ENCODE results near the gene RPL13. TPM values are rescaled to one million over a fixed set of nuclear protein-coding genes. Genes with fewer than 3 reads are reported as not detected.
A peak's percentile ranks its signal among the peaks of the same experiment; 100 is the strongest.

Gene RPL13
- total and polyA plus RNA-seq, 2 of the 13 experiments (the other 11 are each of a cell fraction or from before 2014, with no cell fraction given) = 2,988 to 4,411 TPM

DNA sequence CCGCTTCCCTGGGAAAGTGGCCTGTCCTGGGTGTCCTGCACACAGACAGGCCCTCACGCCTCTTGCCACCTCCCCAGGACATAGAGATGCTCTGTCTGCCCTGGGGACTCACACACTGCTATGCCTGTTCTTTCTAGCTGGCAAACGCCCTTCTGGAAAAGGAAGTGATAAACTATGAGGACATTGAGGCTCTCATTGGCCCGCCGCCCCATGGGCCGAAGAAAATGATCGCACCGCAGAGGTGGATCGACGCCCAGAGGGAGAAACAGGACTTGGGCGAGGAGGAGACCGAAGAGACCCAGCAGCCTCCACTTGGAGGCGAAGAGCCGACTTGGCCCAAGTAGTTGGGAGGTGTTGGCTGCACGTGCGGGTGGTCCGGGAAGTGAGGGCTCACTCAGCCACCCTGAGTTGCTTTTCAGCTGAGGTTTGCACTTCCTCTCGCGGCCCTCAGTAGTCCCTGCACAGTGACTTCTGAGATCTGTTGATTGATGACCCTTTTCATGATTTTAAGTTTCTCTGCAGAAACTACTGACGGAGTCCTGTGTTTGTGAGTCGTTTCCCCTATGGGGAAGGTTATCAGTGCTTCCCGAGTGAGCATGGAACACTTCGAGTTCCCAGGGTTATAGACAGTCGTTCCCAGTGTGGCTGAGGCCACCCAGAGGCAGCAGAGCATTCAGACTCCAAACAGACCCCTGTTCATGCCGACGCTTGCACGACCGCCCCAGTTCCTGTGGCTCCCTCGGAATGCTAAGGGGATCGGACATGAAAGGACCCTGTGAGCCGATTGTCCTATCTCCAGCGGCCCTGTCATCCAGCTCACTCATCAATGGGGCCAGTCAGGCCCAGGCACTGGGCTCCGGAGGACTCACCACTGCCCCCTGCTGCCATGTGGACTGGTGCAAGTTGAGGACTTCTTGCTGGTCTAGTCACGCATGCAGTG, 3.5 kb upstream of the RPL13 start (continued):
- TF ChIP-seq ZNF44 (CRISPR knock-in tag; IDR thresholded peaks at IDR 0.05) (no peak), ERF (CRISPR knock-in tag; IDR thresholded peaks at IDR 0.05) (peak; percentile 75; the same call in 1 of the 2 replicates), HDAC6 (IDR thresholded peaks at IDR 0.05; ENCODE audit: low read depth, low read length) (no peak), PHF21A (CRISPR knock-in tag; IDR thresholded peaks at IDR 0.05) (0 out of 2 replicates have a peak, but pooled peaks have one; percentile 32), AKAP8 (CRISPR knock-in tag; IDR thresholded peaks at IDR 0.05) (no peak), ZNF746 (CRISPR knock-in tag; IDR thresholded peaks at IDR 0.05) (no peak), IRF2 (CRISPR knock-in tag; IDR thresholded peaks at IDR 0.05) (peak; percentile 64; the same call in 1 of the 2 replicates), ZNF768 (CRISPR knock-in tag; IDR thresholded peaks at IDR 0.05) (peak; percentile 17; the same call in 1 of the 2 replicates), ZNF674 (CRISPR knock-in tag; IDR thresholded peaks at IDR 0.05; ENCODE audit: low read depth) (no peak), ZNF234 (CRISPR knock-in tag; conservative IDR thresholded peaks at IDR 0.05) (no peak), SALL1 (CRISPR knock-in tag; IDR thresholded peaks at IDR 0.05) (peak; percentile 49; the same call in 1 of the 2 replicates), MXI1 (IDR thresholded peaks at IDR 0.05; ENCODE audit: borderline replicate concordance, low read depth, low read length) (peak; percentile 53; the same call in 1 of the 3 replicates), IKZF1 (IDR thresholded peaks at IDR 0.05) (no peak), HNF4G (IDR thresholded peaks at IDR 0.05; ENCODE audit: borderline replicate concordance, low read depth, low read length) (no peak), HNF4G (CRISPR knock-in tag; IDR thresholded peaks at IDR 0.05; ENCODE audit: borderline replicate concordance, low read depth) (no peak; the same call in 1 of the 2 replicates), ZBTB38 (CRISPR knock-in tag; IDR thresholded peaks at IDR 0.05) (peak; percentile 76)
- TF ChIP-seq, protein P1, sequence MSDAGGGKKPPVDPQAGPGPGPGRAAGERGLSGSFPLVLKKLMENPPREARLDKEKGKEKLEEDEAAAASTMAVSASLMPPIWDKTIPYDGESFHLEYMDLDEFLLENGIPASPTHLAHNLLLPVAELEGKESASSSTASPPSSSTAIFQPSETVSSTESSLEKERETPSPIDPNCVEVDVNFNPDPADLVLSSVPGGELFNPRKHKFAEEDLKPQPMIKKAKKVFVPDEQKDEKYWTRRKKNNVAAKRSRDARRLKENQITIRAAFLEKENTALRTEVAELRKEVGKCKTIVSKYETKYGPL (CRISPR knock-in tag; IDR thresholded peaks at IDR 0.05) = no peak
- TF ChIP-seq, protein P2, sequence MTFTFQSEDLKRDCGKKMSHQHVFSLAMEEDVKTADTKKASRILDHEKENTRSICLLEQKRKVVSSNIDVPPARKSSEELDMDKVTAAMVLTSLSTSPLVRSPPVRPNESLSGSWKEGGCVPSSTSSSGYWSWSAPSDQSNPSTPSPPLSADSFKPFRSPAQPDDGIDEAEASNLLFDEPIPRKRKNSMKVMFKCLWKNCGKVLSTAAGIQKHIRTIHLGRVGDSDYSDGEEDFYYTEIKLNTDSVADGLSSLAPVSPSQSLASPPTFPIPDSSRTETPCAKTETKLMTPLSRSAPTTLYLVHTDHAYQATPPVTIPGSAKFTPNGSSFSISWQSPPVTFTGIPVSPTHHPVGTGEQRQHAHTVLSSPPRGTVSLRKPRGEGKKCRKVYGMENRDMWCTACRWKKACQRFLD (CRISPR knock-in tag; IDR thresholded peaks at IDR 0.05; ENCODE audit: borderline replicate concordance) = no peak
- TF ChIP-seq, protein P3, sequence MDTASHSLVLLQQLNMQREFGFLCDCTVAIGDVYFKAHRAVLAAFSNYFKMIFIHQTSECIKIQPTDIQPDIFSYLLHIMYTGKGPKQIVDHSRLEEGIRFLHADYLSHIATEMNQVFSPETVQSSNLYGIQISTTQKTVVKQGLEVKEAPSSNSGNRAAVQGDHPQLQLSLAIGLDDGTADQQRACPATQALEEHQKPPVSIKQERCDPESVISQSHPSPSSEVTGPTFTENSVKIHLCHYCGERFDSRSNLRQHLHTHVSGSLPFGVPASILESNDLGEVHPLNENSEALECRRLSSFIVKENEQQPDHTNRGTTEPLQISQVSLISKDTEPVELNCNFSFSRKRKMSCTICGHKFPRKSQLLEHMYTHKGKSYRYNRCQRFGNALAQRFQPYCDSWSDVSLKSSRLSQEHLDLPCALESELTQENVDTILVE (CRISPR knock-in tag; IDR thresholded peaks at IDR 0.05) = peak; percentile 35; the same call in 1 of the 2 replicates
- TF ChIP-seq, protein P4, sequence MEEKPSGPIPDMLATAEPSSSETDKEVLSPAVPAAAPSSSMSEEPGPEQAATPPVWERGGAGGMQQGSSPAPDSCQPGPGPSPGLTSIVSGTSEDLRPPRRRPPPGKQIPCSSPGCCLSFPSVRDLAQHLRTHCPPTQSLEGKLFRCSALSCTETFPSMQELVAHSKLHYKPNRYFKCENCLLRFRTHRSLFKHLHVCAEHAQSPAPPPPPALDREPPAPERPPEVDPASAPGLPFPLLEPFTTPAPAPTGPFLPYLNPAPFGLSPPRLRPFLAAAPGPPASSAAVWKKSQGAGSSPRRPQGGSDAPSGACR (CRISPR knock-in tag; IDR thresholded peaks at IDR 0.05) = no peak
- TF ChIP-seq, protein P5, sequence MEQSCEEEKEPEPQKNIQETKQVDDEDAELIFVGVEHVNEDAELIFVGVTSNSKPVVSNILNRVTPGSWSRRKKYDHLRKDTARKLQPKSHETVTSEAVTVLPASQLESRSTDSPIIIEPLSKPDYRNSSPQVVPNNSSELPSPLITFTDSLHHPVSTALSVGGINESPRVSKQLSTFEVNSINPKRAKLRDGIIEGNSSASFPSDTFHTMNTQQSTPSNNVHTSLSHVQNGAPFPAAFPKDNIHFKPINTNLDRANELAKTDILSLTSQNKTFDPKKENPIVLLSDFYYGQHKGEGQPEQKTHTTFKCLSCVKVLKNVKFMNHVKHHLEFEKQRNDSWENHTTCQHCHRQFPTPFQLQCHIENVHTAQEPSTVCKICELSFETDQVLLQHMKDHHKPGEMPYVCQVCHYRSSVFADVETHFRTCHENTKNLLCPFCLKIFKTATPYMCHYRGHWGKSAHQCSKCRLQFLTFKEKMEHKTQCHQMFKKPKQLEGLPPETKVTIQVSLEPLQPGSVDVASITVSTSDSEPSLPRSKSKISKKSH (CRISPR knock-in tag; IDR thresholded peaks at IDR 0.05; ENCODE audit: borderline replicate concordance) = no peak
- TF ChIP-seq, protein P6, sequence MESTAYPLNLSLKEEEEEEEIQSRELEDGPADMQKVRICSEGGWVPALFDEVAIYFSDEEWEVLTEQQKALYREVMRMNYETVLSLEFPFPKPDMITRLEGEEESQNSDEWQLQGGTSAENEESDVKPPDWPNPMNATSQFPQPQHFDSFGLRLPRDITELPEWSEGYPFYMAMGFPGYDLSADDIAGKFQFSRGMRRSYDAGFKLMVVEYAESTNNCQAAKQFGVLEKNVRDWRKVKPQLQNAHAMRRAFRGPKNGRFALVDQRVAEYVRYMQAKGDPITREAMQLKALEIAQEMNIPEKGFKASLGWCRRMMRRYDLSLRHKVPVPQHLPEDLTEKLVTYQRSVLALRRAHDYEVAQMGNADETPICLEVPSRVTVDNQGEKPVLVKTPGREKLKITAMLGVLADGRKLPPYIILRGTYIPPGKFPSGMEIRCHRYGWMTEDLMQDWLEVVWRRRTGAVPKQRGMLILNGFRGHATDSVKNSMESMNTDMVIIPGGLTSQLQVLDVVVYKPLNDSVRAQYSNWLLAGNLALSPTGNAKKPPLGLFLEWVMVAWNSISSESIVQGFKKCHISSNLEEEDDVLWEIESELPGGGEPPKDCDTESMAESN (CRISPR knock-in tag; conservative IDR thresholded peaks at IDR 0.05) = no peak
